K562 (cell line): ENCODE data around the gene SUV39H2. TPM values are rescaled to one million over a fixed set of nuclear protein-coding genes. Genes with fewer than 3 reads are reported as not detected.

Experiments used
- ATAC-seq: fragments of 200-7000 bp; cut with Tn5 transposase; 3 replicates; pipeline ENCODE4 v1.9.1; 2020; ENCODE audit warnings: moderate library complexity
- BruUV-seq: library from RNA; stranded (reverse); fragments of 400-500 nt; replicated peaks from 2 replicates; lab custom pipeline; 2021; lab: Mats Ljungman, UMichigan
- CTCF ChIA-PET: fragments of 300-600 bp; formaldehyde crosslinking; extraction: SDS; loops from one replicate; lab custom pipeline; 2021; ENCODE audit warnings: low intra/inter-chr PET ratio; lab: Yijun Ruan, JAX
- POLR2A ChIA-PET: fragments of 300-600, 350-650 bp; sonication (Branson Sonifier 250); formaldehyde crosslinking; extraction: SDS; loops from one replicate; lab custom pipeline; 2021; ENCODE audit warnings: antibody characterized with exemption, inconsistent platforms; lab: Yijun Ruan, JAX
- DNase-seq, 4 experiments: peaks; one replicate each; pipeline versions ENCODE4 v3.0.0 to v3.0.0-alpha.2; 2011 to 2018; ENCODE audit warnings: low spot score in 3 of 4, mixed read lengths in 3 of 4; ENCODE audit errors: extremely low read depth in 1 of 4
- FAIRE-seq: peaks from 2 replicates; lab custom pipeline; 2011; peaks lifted over from hg19 to GRCh38; lab: Jason Lieb, UNC
- H2AFZ ChIP-seq: 2 replicates; pipeline ENCODE4 v1.6.0; 2011; ENCODE audit warnings: low read depth, low read length, control low read depth, inconsistent platforms
- H3K27ac ChIP-seq: fragments of 200-600 bp; 3 replicates; pipeline ENCODE4 v1.8.0; 2011; ENCODE audit warnings: low read depth, mild to moderate bottlenecking, control low read depth, inconsistent platforms, low read length, moderate library complexity, mixed read lengths; ENCODE audit errors: extremely low read depth
- H3K27me3 ChIP-seq, 2 experiments: fragments of 300-600 bp in 1 of 2; 2 replicates in 1 of 2; 3 replicates in 1 of 2; pipeline versions ENCODE4 v1.6.0 to v1.8.0; 2011; ENCODE audit warnings: inconsistent platforms in 2 of 2, low read length in 2 of 2, mild to moderate bottlenecking in 1 of 2, mixed read lengths in 1 of 2, moderate library complexity in 1 of 2; ENCODE audit not compliant: control insufficient read depth in 2 of 2, insufficient read depth in 2 of 2
- H3K36me3 ChIP-seq: fragments of 300-600 bp; 3 replicates; pipeline ENCODE4 v1.8.0; 2011; ENCODE audit warnings: mild to moderate bottlenecking, low read length, inconsistent platforms; ENCODE audit not compliant: control insufficient read depth, insufficient read depth
- H3K4me1 ChIP-seq, 2 experiments: fragments of 200-600 bp in 1 of 2; replicated peaks in 1 of 2; 2 replicates in 1 of 2; 3 replicates in 1 of 2; pipeline versions ENCODE4 v1.5.1 to v1.8.0; 2011; ENCODE audit warnings: inconsistent platforms in 2 of 2, low read length in 2 of 2, mild to moderate bottlenecking in 1 of 2, mixed read lengths in 1 of 2, moderate library complexity in 1 of 2; ENCODE audit not compliant: control insufficient read depth in 2 of 2, insufficient read depth in 2 of 2
- H3K4me2 ChIP-seq: 2 replicates; pipeline ENCODE4 v1.6.1; 2011; ENCODE audit warnings: low read length, control low read depth, inconsistent platforms, mixed read lengths; ENCODE audit not compliant: insufficient read depth
- H3K4me3 ChIP-seq: fragments of 200-600 bp; sonication (generic), shearing (Covaris generic); 2 replicates; pipeline ENCODE4 v1.5.1; 2016; ENCODE audit warnings: control low read depth, inconsistent platforms
- H3K79me2 ChIP-seq: fragments of 200-600 bp; 3 replicates; pipeline ENCODE4 v1.8.0; 2011; ENCODE audit warnings: low read length, inconsistent platforms; ENCODE audit not compliant: control insufficient read depth, insufficient read depth
- H3K9ac ChIP-seq, 2 experiments: 2 replicates each; pipeline versions ENCODE4 v1.6.0 to v1.6.1; 2011; ENCODE audit warnings: low read depth in 2 of 2, low read length in 2 of 2, control low read depth in 1 of 2, inconsistent platforms in 1 of 2, mild to moderate bottlenecking in 1 of 2, mixed read lengths in 1 of 2; ENCODE audit not compliant: insufficient read depth in 1 of 2
- H3K9me1 ChIP-seq: one replicate; pipeline ENCODE4 v1.6.0; 2011; ENCODE audit warnings: inconsistent platforms, mild to moderate bottlenecking, low read length, moderate library complexity; ENCODE audit not compliant: control insufficient read depth, insufficient read depth
- H3K9me3 ChIP-seq: replicated peaks from 2 replicates; pipeline ENCODE4 v1.5.1; 2011; ENCODE audit warnings: low read depth, low read length, inconsistent platforms; ENCODE audit not compliant: control insufficient read depth, insufficient read depth
- H4K20me1 ChIP-seq: replicated peaks from 2 replicates; pipeline ENCODE4 v1.6.1; 2011; ENCODE audit warnings: low read length, inconsistent platforms, mixed read lengths; ENCODE audit not compliant: control insufficient read depth, insufficient read depth
- CBX3 ChIP-seq, 2 experiments: IDR thresholded peaks; 1 replicate in 1 of 2; 2 replicates in 1 of 2; pipeline ENCODE4 v1.6.1; 2012; ENCODE audit warnings: inconsistent platforms in 2 of 2, low read length in 2 of 2, borderline replicate concordance in 1 of 2, control low read depth in 1 of 2
- DLX4 ChIP-seq: fragments of 250-450 bp; sonication (Bioruptor Pico); IDR thresholded peaks from 2 replicates; pipeline ENCODE4 v1.6.1; 2021; ENCODE audit warnings: mild to moderate bottlenecking
- DNMT1 ChIP-seq: fragments of 450-650 bp; IDR thresholded peaks from 2 replicates; pipeline ENCODE4 v1.6.1; 2016; ENCODE audit warnings: antibody characterized with exemption, mild to moderate bottlenecking
- ELK1 ChIP-seq: sonication (generic); formaldehyde crosslinking; IDR thresholded peaks from 2 replicates; pipeline ENCODE4 v1.8.1; 2022; ENCODE audit warnings: missing genetic modification reagents
- EP400 ChIP-seq: fragments of 450-650 bp; IDR thresholded peaks from 2 replicates; pipeline ENCODE4 v1.6.1; 2017; ENCODE audit warnings: antibody characterized with exemption, mild to moderate bottlenecking, moderate library complexity
- FOXA1 ChIP-seq: fragments of 450-650 bp; IDR thresholded peaks from 2 replicates; pipeline ENCODE4 v1.6.1; 2016; ENCODE audit warnings: mild to moderate bottlenecking, borderline replicate concordance
- FOXM1 ChIP-seq, 2 experiments: fragments of 450-650 bp in 1 of 2; sonication (generic) in 1 of 2; formaldehyde crosslinking in 1 of 2; IDR thresholded peaks; 2 replicates each; pipeline versions ENCODE4 v1.6.1 to v1.9.0; 2017 to 2022; ENCODE audit warnings: low read depth in 2 of 2, mild to moderate bottlenecking in 2 of 2, missing genetic modification reagents in 1 of 2, moderate library complexity in 1 of 2
- HSF4 ChIP-seq: fragments of 250-450 bp; sonication (Bioruptor Pico); IDR thresholded peaks from 2 replicates; pipeline ENCODE4 v2.1.2; 2022; ENCODE audit warnings: mild to moderate bottlenecking, moderate library complexity, borderline replicate concordance
- MYNN ChIP-seq, 2 experiments: sonication (generic); formaldehyde crosslinking in 1 of 2; IDR thresholded peaks; 2 replicates each; pipeline versions ENCODE4 v1.5.0 to v1.6.1; 2016 to 2020; ENCODE audit warnings: antibody characterized with exemption in 1 of 2, missing genetic modification reagents in 1 of 2
- NR2F6 ChIP-seq: fragments of 450-650 bp; formaldehyde crosslinking; IDR thresholded peaks from 2 replicates; pipeline ENCODE4 v1.4.0; 2020; ENCODE audit warnings: mild to moderate bottlenecking
- PHF20 ChIP-seq: fragments of 450-650 bp; IDR thresholded peaks from 2 replicates; pipeline ENCODE4 v1.6.1; 2018; ENCODE audit not compliant: partially characterized antibody
- POLR3A ChIP-seq: IDR thresholded peaks from 2 replicates; pipeline ENCODE4 v1.6.1; 2011; ENCODE audit warnings: borderline replicate concordance, mild to moderate bottlenecking, moderate library complexity; ENCODE audit not compliant: insufficient read length, insufficient read depth; ENCODE audit errors: extremely low read depth
- POLR3G ChIP-seq: IDR thresholded peaks from 2 replicates; pipeline ENCODE4 v1.6.1; 2011; ENCODE audit not compliant: insufficient read length, insufficient replicate concordance; ENCODE audit errors: extremely low read depth
- SFPQ ChIP-seq: fragments of 200-400 bp; formaldehyde crosslinking; IDR thresholded peaks from 2 replicates; pipeline ENCODE4 v1.6.1; 2017; ENCODE audit warnings: mild to moderate bottlenecking, low read depth, low read length, moderate library complexity
- SUPT5H ChIP-seq: fragments of 450-650 bp; IDR thresholded peaks from 2 replicates; pipeline ENCODE4 v1.6.1; 2016
- XRCC3 ChIP-seq: fragments of 450-650 bp; IDR thresholded peaks from 2 replicates; pipeline ENCODE4 v1.6.1; 2017; ENCODE audit warnings: mild to moderate bottlenecking, moderate library complexity
- ZNF408 ChIP-seq: fragments of 250-450 bp; sonication (Bioruptor Pico); IDR thresholded peaks from 2 replicates; pipeline ENCODE4 v1.4.0; 2020; ENCODE audit warnings: low read depth, mild to moderate bottlenecking, moderate library complexity
- WGBS: fragments of 100-300 bp; shearing (Covaris generic); methylation state at CpG from one replicate; pipeline ENCODE4 v1.1.6; 2016; ENCODE audit warnings: low coverage, mixed read lengths; ENCODE audit not compliant: insufficient coverage; ENCODE audit errors: missing lambda C conversion rate; 5-methylcytosine and 5-hydroxymethylcytosine counted together
- in situ Hi-C: fragments of 300-500 bp; cut with MboI; formaldehyde crosslinking; loops from 4 replicates; pipeline ENCODE4 v1.15.0; 2018; ENCODE audit warnings: inconsistent platforms, mixed read lengths
- intact Hi-C: fragments of 100-400 bp; cut with micrococcal nuclease; formaldehyde crosslinking; loops from 2 replicates; pipeline ENCODE4 v1.14.2; 2022
- polyA plus RNA-seq, 8 experiments: library from polyadenylated mRNA; depleted of rRNA in 4 of 8; stranded (reverse) in 5 of 8; unstranded in 3 of 8; fragments of >200 nt; fragmentation: Nextera tagmentation in 2 of 8; fragmentation: Illumina TruSeq in 1 of 8; extraction: Ambion mirVana in 2 of 8; extraction: Trizol in 1 of 8; gene quantifications; 2 replicates each; pipeline versions ENCODE4 v1.2.1 to v1.2.3, GENCODE V29; 2011 to 2014; ENCODE audit warnings: inconsistent platforms in 1 of 8, missing spikeins in 1 of 8
- total RNA-seq, 7 experiments: library from RNA; depleted of rRNA in 6 of 7; stranded (reverse); fragments of >200 nt in 6 of 7; fragmentation: Illumina TruSeq in 2 of 7; extraction: Trizol in 2 of 7; gene quantifications; 2 replicates each; pipeline versions ENCODE4 v1.2.1 to v1.2.3, GENCODE V29; 2011 to 2021; ENCODE audit warnings: low replicate concordance in 1 of 7

The SUV39H2 gene
- total and polyA plus RNA-seq, 9 of the 15 experiments (the other 6 are each of a cell fraction or from before 2014, with no cell fraction given), result 24.1 to 54.3 (median 41.3) TPM

- no peaks in the 10 kb centered on the region; a peak in 1 of 5 replicates for H3K4me1 ChIP-seq
- no peak for DNase-seq
- H3K9me3 ChIP-seq, result no peaks in the 10 kb centered on the region
- no peaks in the 10 kb centered on the region for H3K9me1 ChIP-seq
- H4K20me1 ChIP-seq, result no peaks in the 10 kb centered on the region
- H3K27me3 ChIP-seq, result no peaks in the 10 kb centered on the region
- in situ Hi-C loops (no loop called here), intact Hi-C loops (no loop called here)
- H3K36me3 ChIP-seq, result peaks cover 77% of the 10 kb centered on the region
- H3K79me2 ChIP-seq, result no peaks in the 10 kb centered on the region
- H3K9ac ChIP-seq, result no peak overlapping the region
- ChIA-PET CTCF (no interaction called here), POLR2A (no interaction called here)
- no TSS peak for BruUV-seq
- no peak overlapping the region for H3K4me3 ChIP-seq
- ATAC-seq, result no peak
- WGBS, result 92% methylated on average over 8 of the region's 8 CpGs
- H2AFZ ChIP-seq, result no peak overlapping the region
- H3K4me2 ChIP-seq, result no peak overlapping the region
- FAIRE-seq, result no peak
- H3K27ac ChIP-seq, result no peak overlapping the region
- TF ChIP-seq DNMT1 (no peak), SUPT5H (no peak), FOXM1 (IDR thresholded peaks at IDR 0.05; ENCODE audit: low read depth) (no peak), FOXM1 (CRISPR knock-in tag; IDR thresholded peaks at IDR 0.05; ENCODE audit: low read depth) (no peak), ELK1 (CRISPR knock-in tag) (no peak), ZNF408 (CRISPR knock-in tag) (no peak), FOXA1 (no peak), CBX3 (IDR thresholded peaks at IDR 0.05; ENCODE audit: borderline replicate concordance in 1 of 2, low read length in 2 of 2) (no peak), PHF20 (no peak), NR2F6 (CRISPR knock-in tag) (no peak), XRCC3 (no peak), HSF4 (no peak), DLX4 (CRISPR knock-in tag) (no peak), EP400 (no peak), SFPQ (no peak), POLR3G (no peak), MYNN (IDR thresholded peaks at IDR 0.05) (no peak), MYNN (CRISPR knock-in tag; IDR thresholded peaks at IDR 0.05) (no peak), POLR3A (no peak)
These were observed 47.4 kb downstream of the SUV39H2 start for GRCh38 chr10:14926061-14926470.
